Body of pancreas (tissue), 4 donors: ENCODE measurements around the gene SUPT4H1. TPM values are rescaled to one million over a fixed set of nuclear protein-coding genes. Genes with fewer than 3 reads are reported as not detected.

Experiments used
- ATAC-seq: fragments of 150-250 bp; one replicate; pipeline ENCODE4 v1.9.1; 2016
- DNase-seq, 4 donors: peaks; one replicate each; pipeline ENCODE4 v3.0.0-alpha.2; 2019
- H3K27ac ChIP-seq, 4 donors: fragments of 200-600 bp; sonication (generic); 1 replicate in 3 of 4; 2 replicates in 1 of 4; pipeline versions ENCODE4 v1.5.1 to v1.6.1; 2016 to 2019; ENCODE audit warnings: mild to moderate bottlenecking in 1 of 4, mixed read lengths in 1 of 4, moderate library complexity in 1 of 4
- H3K27me3 ChIP-seq, 2 donors: fragments of 200-600 bp; sonication (generic); one replicate each; pipeline ENCODE4 v1.6.0; 2016; ENCODE audit warnings: mild to moderate bottlenecking in 1 of 2
- H3K36me3 ChIP-seq, 2 donors: fragments of 200-600 bp; sonication (generic); replicated peaks in 1 of 2; 2 replicates each; pipeline ENCODE4 v1.5.1; 2016; ENCODE audit warnings: low read depth in 2 of 2; ENCODE audit not compliant: insufficient read depth in 1 of 2
- H3K4me1 ChIP-seq: fragments of 200-600 bp; sonication (generic); one replicate; pipeline ENCODE4 v1.6.0; 2016
- H3K4me3 ChIP-seq, 2 donors: fragments of 200-600 bp; sonication (generic); 1 replicate in 1 of 2; 2 replicates in 1 of 2; pipeline ENCODE4 v1.5.1; 2016 to 2019
- H3K9me3 ChIP-seq, 3 donors: fragments of 200-600 bp; sonication (generic); 1 replicate in 2 of 3; 2 replicates in 1 of 3; pipeline ENCODE4 v1.5.1; 2016
- POLR2A ChIP-seq, 3 donors: fragments of 450-650 bp; IDR thresholded peaks; one replicate each; pipeline ENCODE4 v1.6.1; 2016; ENCODE audit warnings: antibody characterized with exemption in 3 of 3, mild to moderate bottlenecking in 2 of 3
- WGBS, 2 donors: methylation state at CpG; one replicate each; pipeline ENCODE4 v1.1.5; 2017; 5-methylcytosine and 5-hydroxymethylcytosine counted together
- intact Hi-C: fragments of 100-400 bp; cut with DNase I; formaldehyde crosslinking; loops from one replicate; pipeline ENCODE4 v1.15.1; 2023
- total RNA-seq, 2 donors: library from RNA; depleted of rRNA; stranded (reverse); fragments of >200 nt; gene quantifications; one replicate each; pipeline ENCODE4 v1.1.0, GENCODE V29; 2016
- TF ChIP-seq, protein P1 (sequence below), 7 experiments: fragments of 450-650 bp in 4 of 7; fragments of 200-600 bp in 3 of 7; sonication (generic) in 3 of 7; IDR thresholded peaks; one replicate each; pipeline ENCODE4 v1.5.1; 2016 to 2019; ENCODE audit warnings: antibody characterized with exemption in 7 of 7

Gene SUPT4H1
- total RNA-seq, 2 donors from 2014 or later = 10.2 to 24.4 TPM

DNA sequence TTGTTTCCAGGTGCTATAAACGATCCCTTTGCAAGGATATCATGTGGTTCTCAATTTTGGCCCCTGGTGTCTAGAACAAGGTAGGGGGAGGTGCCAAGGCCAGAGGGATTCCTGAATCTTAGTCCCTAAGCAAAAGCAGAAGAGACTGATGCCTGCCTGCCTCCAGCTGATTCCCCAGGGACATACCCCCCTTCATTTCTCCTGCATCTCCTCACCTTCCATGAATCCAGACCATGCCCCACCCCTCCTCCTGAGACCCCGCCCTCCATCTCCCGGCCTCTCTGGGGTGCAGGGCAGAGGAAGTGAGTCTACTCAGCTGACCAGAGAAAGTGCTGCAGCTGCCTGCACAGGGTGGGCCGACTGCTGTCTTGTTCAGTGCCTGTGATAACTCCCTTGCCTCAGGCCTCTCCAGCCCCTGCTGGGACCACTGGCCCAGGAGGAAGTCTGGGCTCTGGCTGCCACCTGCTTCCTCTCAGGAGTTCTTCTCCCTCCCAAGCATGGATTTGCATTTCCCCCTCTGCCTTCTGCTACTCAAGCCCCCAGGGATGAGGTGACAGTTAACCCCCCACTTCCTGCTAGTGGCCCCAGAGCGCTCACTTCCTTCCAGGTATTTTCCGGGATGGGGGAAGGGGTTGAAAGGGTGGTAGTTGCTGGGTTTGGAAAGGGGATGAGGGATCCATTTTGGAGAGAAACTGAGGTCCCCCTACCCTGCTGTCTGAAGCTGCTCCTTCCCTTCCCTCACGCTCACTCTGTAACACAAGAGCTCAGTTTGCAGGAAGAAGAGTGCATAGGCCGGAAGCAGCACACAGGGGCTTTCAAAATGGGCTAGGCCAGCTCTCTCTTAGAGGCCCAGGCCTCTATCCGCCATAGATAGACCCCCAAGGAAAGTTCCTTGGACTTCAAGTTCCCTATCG lies 12.9 kb downstream of the SUPT4H1 start:
- H3K9me3 ChIP-seq = no peaks in the 10 kb centered on the region
- no peak overlapping the region for H3K4me3 ChIP-seq
- intact Hi-C loops = no loop called here
- TF ChIP-seq, protein P1, sequence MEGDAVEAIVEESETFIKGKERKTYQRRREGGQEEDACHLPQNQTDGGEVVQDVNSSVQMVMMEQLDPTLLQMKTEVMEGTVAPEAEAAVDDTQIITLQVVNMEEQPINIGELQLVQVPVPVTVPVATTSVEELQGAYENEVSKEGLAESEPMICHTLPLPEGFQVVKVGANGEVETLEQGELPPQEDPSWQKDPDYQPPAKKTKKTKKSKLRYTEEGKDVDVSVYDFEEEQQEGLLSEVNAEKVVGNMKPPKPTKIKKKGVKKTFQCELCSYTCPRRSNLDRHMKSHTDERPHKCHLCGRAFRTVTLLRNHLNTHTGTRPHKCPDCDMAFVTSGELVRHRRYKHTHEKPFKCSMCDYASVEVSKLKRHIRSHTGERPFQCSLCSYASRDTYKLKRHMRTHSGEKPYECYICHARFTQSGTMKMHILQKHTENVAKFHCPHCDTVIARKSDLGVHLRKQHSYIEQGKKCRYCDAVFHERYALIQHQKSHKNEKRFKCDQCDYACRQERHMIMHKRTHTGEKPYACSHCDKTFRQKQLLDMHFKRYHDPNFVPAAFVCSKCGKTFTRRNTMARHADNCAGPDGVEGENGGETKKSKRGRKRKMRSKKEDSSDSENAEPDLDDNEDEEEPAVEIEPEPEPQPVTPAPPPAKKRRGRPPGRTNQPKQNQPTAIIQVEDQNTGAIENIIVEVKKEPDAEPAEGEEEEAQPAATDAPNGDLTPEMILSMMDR (IDR thresholded peaks at IDR 0.05) = no peak
- peak in 1 of 3 donors; percentile 51 for TF ChIP-seq POLR2A (IDR thresholded peaks at IDR 0.05)
- 33 to 65% methylated on average over 9 to 10 of the region's 10 CpGs for WGBS, 2 donors
- DNase-seq = peak in 1 of 4 donors; percentile 61
- no peaks in the 10 kb centered on the region for H3K27me3 ChIP-seq
- ATAC-seq = no peak
- H3K4me1 ChIP-seq = no peaks in the 10 kb centered on the region
- H3K27ac ChIP-seq = peak overlapping the region in 2 of 4 donors; percentile 59 to 82
- no peaks in the 10 kb centered on the region for H3K36me3 ChIP-seq

GRCh38 chr17:58338454-58338840 lies 13.6 kb downstream of the SUPT4H1 start:
- intact Hi-C loops = no loop called here
- 64% methylated on average over 3 of the region's 3 CpGs for WGBS, 2 donors
- DNase-seq = no peak
- Histone ChIP-seq H3K27ac (peak overlapping the region in 2 of 4 donors; percentile 59 to 82), H3K27me3 (no peaks in the 10 kb centered on the region), H3K36me3 (no peaks in the 10 kb centered on the region), H3K9me3 (no peaks in the 10 kb centered on the region), H3K4me3 (no peak overlapping the region), H3K4me1 (no peaks in the 10 kb centered on the region)
- no peak for ATAC-seq
- TF ChIP-seq POLR2A (IDR thresholded peaks at IDR 0.05) = no peak
- TF ChIP-seq, protein P1 (IDR thresholded peaks at IDR 0.05) = no peak

- ATAC-seq = peak; percentile 44
- WGBS, 2 donors = 24 to 38% methylated on average over 16 to 23 of the region's 23 CpGs
- intact Hi-C loops = no loop called here
- Histone ChIP-seq H3K4me3 (no peak overlapping the region), H3K27ac (peak overlapping the region in 2 of 4 donors; percentile 59 to 82), H3K27me3 (no peaks in the 10 kb centered on the region), H3K4me1 (no peaks in the 10 kb centered on the region), H3K36me3 (no peaks in the 10 kb centered on the region), H3K9me3 (no peaks in the 10 kb centered on the region)
- DNase-seq = peak; percentile 29 to 79 (median 40)
- TF ChIP-seq, protein P1 (IDR thresholded peaks at IDR 0.05) = no peak
- TF ChIP-seq POLR2A (IDR thresholded peaks at IDR 0.05) = peak in 2 of 3 donors; percentile 33 to 60
Observed at GRCh38 chr17:58337600-58338453, 14.2 kb downstream of the SUPT4H1 start.

DNA sequence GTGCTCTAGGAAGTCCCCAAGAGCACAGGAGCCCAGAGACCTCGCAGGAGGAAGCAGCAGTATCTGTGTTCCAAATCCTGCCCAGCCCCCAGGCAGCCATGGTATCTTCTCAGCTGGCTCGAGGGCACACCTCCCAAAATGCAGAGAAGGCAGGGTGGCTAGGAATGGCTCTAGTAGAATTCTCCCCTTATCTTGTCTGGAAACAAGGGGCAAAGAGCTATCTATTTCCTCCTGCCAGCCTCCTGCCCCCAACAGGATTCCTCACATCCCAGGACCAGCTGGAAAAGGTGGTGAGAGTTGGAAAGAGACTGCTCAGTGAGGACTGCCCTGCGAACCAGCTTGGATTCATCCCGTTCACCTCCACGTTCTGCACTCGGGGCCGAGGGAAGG lies 14.8 kb downstream of the SUPT4H1 start:
- intact Hi-C loops = no loop called here
- DNase-seq = no peak
- Histone ChIP-seq H3K4me3 (no peak overlapping the region), H3K27ac (peak overlapping the region in 2 of 4 donors; percentile 59 to 82), H3K27me3 (no peaks in the 10 kb centered on the region), H3K4me1 (no peaks in the 10 kb centered on the region), H3K9me3 (no peaks in the 10 kb centered on the region), H3K36me3 (no peaks in the 10 kb centered on the region)
- no peak for TF ChIP-seq POLR2A (IDR thresholded peaks at IDR 0.05)
- TF ChIP-seq, protein P1 (IDR thresholded peaks at IDR 0.05) = no peak
- WGBS, 2 donors = 9 to 17% methylated on average over 7 of the region's 7 CpGs
- ATAC-seq = no peak
